GM19397 (cell line): ENCODE measurements around the gene RADIL.

Experiments used
- ATAC-seq: cut with Tn5 transposase; IDR thresholded peaks from one replicate; pipeline ENCODE4 v1.9.1; 2021; ENCODE audit warnings: mild to moderate bottlenecking, moderate library complexity; ENCODE audit not compliant: unreplicated experiment

The RADIL gene

DNA sequence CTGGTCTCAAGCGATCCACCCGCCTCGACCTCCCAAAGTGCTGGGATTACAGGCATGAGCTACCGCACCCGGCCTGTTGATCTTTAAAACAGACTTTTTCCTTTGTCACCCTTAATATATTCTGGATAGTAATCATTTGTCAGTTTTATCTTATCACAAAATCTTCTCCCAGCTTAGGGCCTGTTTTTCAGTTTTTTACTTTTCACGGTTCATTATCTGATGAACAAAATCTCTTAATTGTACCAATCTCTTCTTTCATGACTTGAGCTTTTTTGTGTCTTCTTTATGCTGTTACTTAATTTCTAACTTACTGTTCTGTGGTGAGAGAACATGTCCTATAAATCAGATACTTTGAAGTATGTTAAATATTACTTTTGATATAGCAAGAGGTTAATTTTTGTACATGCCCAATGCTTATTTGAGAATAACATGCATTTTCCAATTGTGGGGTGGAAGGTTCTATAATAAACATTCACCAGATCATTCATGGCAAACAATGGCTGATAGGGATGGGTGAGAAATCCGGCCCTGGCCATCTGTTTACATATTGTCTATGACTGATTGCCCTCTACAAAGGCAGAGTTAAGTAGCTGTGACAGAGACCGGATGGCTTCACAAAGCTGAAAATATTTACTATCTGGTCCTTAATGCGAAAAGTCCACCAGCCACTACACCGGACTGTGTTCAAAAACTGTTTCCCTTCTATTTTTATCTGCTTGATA, 27.0 kb downstream of the RADIL start:
- ATAC-seq = no peak

DNA sequence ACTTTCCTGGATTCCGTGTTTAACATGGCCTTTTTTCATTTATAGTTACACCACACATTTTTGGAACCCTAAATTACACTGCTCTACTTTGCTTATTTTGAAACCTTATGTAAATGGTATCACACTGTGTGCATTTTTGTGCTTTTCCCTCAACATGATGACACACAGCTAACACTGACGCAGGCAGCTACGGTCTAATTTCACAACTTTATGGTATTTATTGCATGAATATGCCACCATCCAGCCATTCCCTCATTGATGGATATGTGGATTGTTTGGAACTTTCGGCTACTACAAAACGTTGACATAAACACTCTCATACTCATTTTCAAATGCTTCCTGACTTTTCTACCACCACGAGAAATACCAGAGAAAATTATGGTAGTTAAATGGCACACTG, 28.6 kb downstream of the RADIL start:
- no peak for ATAC-seq

DNA sequence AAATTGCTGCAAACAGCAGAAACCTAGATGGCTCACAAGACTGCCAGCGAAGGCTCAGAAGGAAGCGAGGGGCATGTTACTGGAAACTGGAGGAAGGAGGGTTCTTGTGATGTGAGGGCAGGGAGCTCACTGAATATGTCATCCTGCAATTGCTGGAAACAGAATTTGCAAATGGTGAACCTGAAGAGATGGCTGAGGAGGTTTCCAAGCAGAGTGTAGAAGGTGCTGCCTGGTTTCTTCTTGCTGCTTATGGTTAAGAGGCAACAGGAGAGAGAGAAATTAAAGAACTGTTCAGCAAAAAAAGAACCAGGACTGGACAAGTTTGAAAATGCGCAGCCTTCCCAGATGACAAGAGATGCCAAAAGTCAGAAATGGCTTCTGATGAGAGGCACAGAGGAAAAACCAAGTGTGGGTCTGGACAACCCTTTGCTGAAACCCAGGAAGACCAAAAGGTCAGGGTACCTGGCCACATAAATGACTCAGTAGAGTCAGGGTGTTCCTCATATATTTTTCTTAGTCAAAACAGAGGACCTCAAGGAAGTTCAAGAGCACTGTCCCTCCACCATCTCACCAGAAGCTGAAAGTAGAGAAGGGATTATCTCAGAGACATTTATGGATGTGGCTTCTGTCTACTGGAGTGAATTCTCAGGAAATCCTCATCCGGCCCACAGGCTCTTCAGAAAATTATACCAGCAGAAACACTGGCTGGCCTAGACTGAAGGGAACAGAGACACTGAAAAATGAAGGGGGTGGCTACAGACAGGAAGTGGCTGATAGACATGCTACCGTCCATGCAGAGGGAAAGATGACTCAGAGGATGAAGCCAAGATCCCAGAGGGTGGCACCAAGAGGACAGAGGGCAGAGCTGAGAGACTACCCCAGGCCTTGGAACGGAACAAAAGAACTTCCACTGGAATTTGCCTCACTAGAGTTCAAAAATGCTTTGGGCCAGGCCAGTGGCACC, 31.8 kb downstream of the RADIL start:
- ATAC-seq = no peak

DNA sequence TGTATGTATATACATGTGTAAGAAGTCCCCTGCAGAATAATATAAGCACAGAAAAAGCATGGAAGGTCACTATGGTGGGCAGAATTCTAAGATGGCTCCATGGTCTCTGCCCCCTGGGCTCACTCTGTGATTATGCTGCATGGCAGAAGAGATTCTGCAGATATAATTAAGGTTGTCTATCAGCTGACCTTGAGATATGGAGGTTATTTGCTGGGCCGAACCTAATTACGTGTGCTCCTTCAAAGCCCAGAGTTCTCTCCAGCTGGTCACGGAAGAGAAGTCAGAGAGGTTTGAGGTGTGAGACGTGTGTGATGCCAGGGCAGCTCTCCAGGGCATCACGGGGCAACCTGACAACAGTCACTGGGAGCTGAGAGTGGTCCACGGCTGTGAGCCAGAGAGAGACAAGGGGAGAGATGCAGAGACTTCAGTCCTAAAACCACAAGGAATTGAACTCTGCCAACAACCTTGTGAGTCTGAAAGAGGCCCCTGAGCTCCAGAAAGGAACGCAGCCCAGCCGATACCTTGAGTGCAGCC, 33.2 kb downstream of the RADIL start:
- ATAC-seq = no peak

DNA sequence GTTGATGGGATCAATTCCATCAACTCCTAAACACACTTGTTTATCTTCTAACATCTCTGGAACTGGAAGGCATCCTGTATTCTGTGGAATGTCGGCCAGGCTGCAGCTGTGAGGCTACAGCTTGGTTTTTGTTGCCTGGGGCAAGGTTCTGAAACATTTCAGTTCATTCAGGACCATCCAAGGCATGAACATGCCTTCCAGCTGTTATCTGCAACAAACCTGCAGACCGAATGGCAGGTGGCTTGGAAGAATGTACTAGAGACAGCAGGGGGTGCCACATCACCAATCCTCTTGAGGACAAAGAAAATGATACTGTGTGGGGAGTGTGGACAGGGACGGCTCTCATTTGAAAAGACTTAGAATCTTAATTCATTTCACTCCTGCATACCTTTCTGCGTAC, 34.1 kb downstream of the RADIL start:
- ATAC-seq = no peak

DNA sequence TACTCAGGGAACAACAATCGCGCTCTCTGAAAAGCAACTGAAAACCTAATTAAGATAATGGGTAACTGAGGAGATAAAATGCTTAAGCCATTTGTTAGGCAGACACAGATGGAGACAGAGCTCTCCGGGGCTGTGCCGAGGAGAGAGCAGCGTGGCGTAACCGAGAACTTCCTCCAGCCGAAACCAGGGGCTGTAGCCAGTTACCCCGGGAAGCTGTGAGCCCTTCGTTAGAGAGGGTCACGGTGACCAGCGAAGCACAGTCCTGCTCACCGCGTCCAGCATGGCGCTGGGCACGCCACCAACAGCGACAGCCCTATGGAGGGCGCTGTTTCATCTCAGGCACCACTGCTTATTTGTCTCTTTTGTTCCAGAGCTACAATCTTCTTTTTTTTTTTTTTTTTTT, 37.8 kb downstream of the RADIL start:
- ATAC-seq = no peak

DNA sequence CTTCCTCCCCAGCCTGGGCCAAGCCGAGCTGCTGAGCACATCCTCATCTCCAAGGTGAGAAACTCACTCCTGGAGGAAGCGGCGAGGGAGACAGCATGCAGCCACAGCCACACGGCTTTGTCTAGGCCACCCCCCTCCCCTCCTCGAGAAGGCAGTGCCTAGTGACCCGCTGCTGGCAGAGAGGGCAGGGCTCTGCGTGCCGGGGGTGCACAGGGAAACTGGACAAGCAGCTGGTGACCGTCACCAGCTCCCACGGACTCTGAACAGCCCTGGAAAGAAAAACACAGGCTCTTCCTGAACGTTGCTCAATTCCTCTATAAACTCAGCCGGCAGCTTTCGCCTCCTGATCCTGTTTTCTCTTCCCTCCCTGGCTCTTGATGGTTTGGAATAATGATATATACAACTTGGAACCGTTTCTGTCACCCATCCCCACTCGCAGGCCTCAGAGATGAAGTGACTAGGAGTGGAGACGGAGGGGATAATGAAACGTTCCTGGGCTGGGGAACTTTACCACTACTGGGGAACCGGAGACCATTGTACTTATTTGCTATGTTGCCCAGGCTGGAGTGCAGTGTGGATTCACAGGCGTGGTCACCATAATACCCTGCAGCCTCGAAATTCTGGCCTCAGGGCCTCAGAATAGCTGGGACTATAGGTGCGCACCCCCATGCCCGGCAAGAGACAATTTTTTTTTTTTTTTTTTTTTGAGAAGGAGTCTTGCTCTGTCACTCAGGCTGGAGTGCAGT, 41.0 kb downstream of the RADIL start:
- no peak for ATAC-seq

DNA sequence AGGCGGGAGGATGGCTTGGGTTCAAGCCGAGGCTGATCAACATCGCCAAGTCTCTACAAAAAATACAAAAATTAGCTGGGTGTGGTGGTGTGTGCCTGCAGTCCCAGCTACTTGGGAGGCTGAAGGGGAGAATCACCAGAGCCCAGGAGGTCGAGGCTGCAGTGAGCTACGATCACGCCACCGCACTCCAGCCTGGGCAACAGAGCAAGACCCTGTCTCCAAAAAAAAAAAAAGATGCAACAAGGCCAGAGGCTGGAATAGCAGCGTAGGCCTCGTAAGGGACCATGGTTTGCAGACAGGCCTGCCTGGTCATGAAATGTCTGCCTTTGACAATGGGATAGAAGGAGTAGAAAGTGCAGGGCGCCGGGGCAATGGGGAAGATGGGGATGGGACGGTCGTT, 41.7 kb downstream of the RADIL start:
- no peak for ATAC-seq

DNA sequence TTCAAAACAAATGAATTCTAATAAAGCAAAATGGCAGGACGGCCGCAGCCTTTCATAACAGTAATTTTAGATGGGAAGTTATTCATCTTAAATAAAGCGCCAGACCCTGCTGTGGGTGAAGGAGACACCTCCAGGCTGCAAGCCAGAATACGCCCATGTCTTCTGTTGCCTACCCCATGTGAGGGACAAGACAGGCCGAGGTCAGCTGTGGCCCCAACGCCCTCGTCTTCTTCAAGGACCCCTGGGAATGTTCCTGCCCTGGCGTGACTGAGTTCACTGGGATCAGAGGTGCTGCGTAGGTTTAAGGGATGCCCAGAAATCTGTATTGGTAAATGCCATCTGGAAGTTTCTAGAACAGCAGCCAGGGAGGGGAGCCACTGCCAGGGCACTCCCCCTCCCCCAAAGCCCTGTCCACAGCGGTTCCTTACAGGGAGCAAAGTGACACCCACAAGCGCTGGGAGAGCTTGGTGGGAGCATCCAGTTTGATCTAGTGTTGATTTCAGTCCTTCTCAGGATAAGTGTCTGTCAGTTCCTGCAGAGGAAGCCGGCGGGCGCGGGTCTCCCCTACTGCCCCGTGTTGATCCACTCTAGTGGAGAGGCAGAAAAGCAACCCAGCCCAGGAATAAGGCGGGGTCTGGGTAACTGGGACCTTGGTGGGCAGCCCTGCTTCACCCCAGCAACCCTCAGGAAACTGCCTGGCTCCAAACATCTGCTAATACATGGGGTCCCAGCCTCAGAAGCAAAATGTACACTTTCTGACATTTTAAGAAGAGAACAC, 42.3 kb downstream of the RADIL start:
- ATAC-seq = no peak

DNA sequence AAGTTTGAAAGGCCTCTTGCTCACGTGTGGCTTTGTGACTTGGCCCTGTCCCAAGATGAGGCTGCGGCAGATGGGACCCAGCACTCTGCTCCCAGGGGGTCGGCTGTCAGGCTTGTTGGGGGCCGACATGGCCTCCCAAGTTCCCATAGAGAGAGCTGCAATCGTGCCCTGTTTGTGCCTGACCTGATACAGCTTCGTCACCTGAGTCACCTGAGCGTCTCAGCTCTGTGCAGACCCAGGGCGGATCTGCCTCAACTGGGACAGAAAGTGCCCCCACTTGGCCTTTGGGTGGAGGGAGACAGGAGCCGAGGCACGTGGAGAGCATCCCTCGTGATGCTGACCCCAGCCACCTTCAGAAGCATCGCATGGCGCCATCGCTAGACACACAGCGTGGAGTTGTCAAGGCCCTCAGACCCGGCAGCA, 43.4 kb downstream of the RADIL start:
- no peak for ATAC-seq

DNA sequence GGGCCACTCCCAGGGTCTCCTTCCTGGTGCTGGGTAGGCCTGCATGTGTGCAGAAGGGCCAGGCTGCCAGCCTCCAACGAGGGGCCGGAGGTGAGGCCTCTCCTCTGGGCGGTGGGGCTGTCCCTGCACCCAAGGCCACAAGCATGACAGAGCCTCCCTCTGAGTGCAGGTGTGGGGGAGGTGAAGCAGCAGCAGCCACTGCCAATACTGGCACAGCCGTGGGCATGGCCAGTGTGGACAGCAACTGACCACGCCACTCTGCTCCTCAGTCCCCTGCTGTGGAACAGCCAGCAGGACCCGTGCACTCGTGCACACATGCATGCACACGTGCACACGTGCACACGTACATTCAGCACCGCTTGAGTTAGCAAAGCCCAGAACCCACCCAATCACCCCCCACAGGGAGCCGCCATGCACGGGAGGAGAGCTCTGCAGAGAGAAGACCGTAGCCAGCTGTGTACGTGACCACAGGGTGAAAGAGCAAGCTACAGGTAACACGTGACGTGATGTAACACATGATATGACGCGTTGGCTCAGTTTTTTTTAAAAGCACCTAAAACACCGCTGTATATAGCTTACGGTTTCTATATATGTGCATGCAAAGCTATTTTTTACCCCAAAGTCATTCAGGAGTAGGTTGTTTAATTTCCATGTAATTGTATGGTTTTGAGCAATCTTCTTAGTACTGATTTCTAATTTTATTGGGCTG, 44.7 kb downstream of the RADIL start:
- no peak for ATAC-seq

DNA sequence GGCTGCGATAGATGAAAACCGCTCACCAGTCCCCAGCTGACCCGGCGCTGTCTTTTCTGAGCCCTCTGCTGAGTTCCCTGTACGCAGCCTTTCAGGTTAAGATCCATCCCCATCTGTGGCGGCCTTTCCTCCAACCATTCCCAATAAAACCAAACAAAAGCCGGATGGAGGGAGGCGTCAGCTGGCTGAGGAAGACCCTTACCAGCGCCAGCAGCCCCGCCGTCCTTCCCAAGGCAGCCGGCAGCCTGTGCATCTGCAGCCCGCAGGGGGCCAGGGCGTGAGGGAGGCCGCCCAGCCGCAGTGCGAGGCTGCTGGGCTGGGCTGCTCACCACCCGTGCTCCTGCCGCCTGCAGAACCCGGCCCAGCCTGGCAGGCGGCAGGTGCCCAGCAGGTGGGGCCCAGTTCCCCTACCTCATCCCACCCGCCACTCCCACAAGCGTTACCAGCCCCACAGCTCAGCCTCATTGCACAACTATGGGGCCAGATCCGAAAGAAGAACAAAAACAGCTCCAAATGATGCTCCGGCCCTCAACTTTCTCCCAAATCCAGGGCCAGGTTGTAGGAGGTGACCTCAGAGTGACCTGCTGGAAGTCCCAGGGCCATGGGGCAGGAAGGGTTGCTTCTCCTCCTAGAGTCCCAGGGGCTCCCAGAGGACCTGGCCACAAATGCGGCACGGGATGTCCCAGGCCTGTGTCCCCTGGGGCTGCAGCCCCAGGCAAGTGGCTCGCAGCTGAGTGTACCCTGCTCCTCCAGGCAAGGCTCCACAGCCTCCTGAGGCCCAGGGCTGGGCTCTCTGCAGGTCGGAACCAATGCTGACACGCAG, 45.5 kb downstream of the RADIL start:
- ATAC-seq = no peak

DNA sequence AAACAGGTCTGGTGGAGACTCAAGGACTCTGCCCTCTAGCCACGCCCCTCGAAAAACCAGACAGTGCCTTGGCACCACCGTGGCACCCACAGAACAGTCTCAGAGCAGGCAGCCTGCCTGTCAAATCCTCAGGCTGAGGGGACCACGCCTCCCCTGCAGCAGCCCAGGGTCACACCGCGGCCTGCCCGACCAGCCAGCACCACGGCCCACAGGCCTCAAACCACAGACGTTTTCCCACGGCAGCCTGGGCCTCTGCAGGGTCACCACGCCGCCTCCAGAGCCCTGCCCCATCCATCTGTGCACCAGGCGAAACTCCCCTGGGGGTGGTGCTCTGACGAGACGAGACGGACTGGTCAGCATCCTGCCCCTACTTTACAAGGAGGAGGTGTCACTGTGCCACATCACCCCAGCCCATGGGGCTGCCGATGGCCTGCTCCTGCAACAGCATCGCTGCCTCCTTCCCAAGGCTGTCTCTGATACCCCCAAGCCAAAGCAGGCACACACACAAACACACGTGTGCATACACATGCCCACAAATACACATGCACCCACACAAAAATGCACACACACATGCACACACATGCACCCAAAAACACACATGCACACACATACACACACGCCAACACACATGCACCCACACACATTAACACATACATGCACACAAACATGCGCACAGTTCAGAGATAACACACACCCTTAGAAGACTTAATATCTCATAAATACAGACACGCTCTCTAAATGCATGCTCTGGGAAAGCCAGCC, 46.3 kb downstream of the RADIL start:
- ATAC-seq = no peak

DNA sequence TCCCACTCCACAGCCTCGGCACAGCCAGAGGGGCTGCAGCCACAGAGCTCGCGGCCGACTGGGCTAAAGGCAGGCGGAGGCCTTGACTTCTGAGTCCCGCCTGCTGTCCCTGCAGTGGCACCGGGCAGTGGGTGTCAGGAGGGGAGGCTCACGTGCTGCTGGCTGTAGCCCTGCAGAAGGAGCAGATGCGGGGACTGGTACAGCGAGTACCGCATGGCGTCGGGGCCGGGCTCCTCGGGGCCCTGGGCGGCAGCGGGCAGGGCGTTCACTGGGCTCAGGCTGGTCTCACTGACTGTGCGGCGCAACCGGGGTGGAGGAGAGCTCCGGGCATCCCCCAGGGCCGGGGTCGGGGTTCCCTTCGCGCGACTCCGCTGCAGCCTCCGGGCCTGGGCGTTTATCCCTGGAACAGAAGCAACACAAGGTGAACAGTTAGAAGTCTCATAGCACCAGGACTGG, 47.3 kb downstream of the RADIL start:
- ATAC-seq = no peak

DNA sequence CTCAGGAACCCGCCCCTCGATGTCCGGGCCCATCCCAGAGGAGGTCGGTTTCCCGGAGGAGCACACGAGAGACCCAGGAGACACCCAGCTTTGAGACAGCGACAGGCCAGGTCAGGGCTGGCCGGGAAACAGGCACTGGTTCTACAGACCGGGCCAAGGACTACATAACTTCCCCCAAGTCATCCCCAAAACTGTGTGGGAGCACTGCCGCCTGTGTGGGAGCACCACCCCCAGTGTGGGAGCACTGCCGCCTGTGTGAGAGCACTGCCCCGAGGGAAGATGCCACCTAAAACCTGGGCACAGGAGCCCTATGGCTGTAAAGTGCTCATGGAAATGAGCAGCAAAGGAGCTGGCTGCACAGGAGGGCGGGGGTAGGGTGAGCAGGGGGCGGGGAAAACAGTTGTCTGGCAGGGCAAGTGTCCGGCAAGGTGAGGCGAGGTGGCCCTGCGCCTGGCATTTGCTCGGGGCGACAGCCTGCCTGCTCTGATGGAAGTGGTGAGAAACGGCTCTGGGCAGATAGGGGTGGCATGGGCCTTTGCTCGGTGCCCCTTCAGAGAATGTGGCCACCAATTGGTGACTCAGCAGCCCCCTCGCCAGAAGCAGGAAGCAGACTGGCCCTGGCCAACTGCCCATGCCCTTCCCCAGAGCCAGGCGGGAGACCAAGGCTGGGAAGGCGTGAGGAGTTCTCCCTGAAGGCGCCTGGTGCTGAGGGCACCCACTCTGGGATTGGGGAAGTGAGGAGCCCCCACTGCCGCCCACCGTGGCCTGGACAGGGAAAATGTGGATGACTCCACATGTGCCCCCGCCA, 47.9 kb downstream of the RADIL start:
- no peak for ATAC-seq

DNA sequence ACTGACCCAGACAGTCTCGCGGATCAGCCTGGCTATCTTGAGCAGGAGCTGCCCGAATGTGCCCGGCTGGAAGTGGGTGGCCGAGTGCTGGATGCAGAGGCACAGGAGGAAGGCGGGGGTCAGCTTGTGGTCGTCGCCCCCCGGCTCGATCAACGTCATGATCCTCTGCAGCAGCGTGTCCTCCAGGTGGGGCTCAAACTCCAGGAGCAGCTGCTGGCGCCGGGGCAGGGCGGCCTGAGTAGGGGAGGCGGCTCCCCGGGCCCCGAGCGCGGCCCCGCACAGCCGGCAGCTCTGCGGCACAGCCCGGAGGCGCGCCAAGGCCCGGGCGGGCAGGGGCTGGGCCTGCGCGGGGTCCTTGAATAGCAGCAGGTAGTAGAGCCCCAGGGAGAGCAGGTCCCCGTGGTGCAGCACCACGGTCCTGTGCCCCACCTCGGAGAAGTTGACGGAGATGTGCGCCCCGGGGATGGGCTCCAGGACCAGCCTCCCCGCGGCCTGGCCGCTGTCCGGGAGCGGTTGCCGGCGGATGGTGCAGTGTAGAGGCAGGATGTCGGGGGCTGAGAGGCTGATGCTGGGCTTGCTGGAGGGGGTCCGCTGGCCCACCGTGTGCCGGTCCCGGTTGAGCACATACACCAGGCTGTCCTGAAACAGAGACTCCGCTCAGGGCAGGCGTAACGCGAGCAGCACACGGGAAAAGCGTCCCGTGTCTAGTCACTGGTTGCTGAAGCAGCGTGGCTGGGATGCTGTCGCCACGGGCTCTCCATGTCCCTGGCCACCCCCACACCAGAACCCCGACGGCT, 48.7 kb downstream of the RADIL start:
- ATAC-seq = no peak
